DMS114 treated with DMSO at 0.1 percent for 48 hours (cell line): ENCODE results near the gene RASAL1.

ENCODE experiments used
- DNase-seq: peaks from one replicate; lab custom pipeline; 2025; ENCODE audit not compliant: unreplicated experiment; lab: John Stamatoyannopoulos, UW

Gene RASAL1

GRCh38 chr12:113099364-113099763 is 36.2 kb downstream of the RASAL1 start:
- DNase-seq = no peak

- DNase-seq = peak; percentile 48
Measured at GRCh38 chr12:113098441-113099028, 37.0 kb downstream of the RASAL1 start.

GRCh38 chr12:113097716-113098440 is 37.7 kb downstream of the RASAL1 start:
- DNase-seq = peak; percentile 22

GRCh38 chr12:113096675-113097461 is 38.7 kb downstream of the RASAL1 start:
- DNase-seq = no peak

GRCh38 chr12:113095405-113095804 is 40.2 kb downstream of the RASAL1 start:
- DNase-seq = no peak

- no peak for DNase-seq
Measured at GRCh38 chr12:113094738-113095137, 40.8 kb downstream of the RASAL1 start.

GRCh38 chr12:113093409-113094101 is 42.0 kb downstream of the RASAL1 start:
- DNase-seq = no peak

GRCh38 chr12:113092607-113093408 is 42.8 kb downstream of the RASAL1 start:
- DNase-seq = no peak

GRCh38 chr12:113091506-113091905 is 44.1 kb downstream of the RASAL1 start:
- DNase-seq = no peak

- DNase-seq = no peak
Measured at GRCh38 chr12:113090740-113091139, 44.8 kb downstream of the RASAL1 start.

GRCh38 chr12:113089839-113090238 is 45.7 kb downstream of the RASAL1 start:
- DNase-seq = no peak

- no peak for DNase-seq
Measured at GRCh38 chr12:113088971-113089756, 46.4 kb downstream of the RASAL1 start.

- DNase-seq = no peak
Measured at GRCh38 chr12:113088037-113088436, 47.5 kb downstream of the RASAL1 start.

GRCh38 chr12:113087193-113087592 is 48.4 kb downstream of the RASAL1 start:
- DNase-seq = no peak

- DNase-seq = no peak
Measured at GRCh38 chr12:113086249-113087164, 49.1 kb downstream of the RASAL1 start.

GRCh38 chr12:113083863-113084435 is 51.6 kb downstream of the RASAL1 start:
- no peak for DNase-seq

- no peak for DNase-seq
Measured at GRCh38 chr12:113082486-113083148, 52.9 kb downstream of the RASAL1 start.

- no peak for DNase-seq
Measured at GRCh38 chr12:113081873-113082272, 53.7 kb downstream of the RASAL1 start.
